Endothelial cell of umbilical vein (primary cell): ENCODE results near the gene TFDP2. TPM values are rescaled to one million over a fixed set of nuclear protein-coding genes. Genes with fewer than 3 reads are reported as not detected.

Experiments used
- BruUV-seq: library from RNA; stranded (reverse); fragments of 400-500 nt; replicated peaks from 2 replicates; lab custom pipeline; 2021; lab: Mats Ljungman, UMichigan
- CTCF ChIA-PET: fragments of 300-600, 350-600 bp; sonication (Branson Sonifier 250); formaldehyde crosslinking; loops from one replicate; lab custom pipeline; 2021; ENCODE audit warnings: antibody characterized with exemption, inconsistent platforms; lab: Charles Lee
- POLR2A ChIA-PET: fragments of 300-600, 350-600 bp; sonication (Branson Sonifier 250); formaldehyde crosslinking; loops from one replicate; lab custom pipeline; 2021; ENCODE audit warnings: antibody characterized with exemption, inconsistent platforms; lab: Charles Lee
- DNase-seq: peaks from one replicate; pipeline ENCODE4 v3.0.0-alpha.2; 2011; ENCODE audit warnings: low read depth, low spot score
- FAIRE-seq: peaks from 2 replicates; lab custom pipeline; 2011; peaks lifted over from hg19 to GRCh38; lab: Jason Lieb, UNC
- H2AFZ ChIP-seq: 2 replicates; pipeline ENCODE4 v1.6.0; 2012; ENCODE audit warnings: low read depth, low read length, control low read depth, inconsistent platforms
- H3K27ac ChIP-seq: 2 replicates; pipeline ENCODE4 v1.5.1; 2011; ENCODE audit warnings: low read depth, mild to moderate bottlenecking, control low read depth, low read length, moderate library complexity; ENCODE audit not compliant: insufficient read depth
- H3K27me3 ChIP-seq, 2 experiments: 2 replicates each; pipeline versions ENCODE4 v1.6.0 to v1.6.1; 2011; ENCODE audit warnings: low read length in 2 of 2, mixed read lengths in 1 of 2; ENCODE audit not compliant: control insufficient read depth in 2 of 2, insufficient read depth in 2 of 2
- H3K36me3 ChIP-seq, 2 experiments: 2 replicates in 1 of 2; 3 replicates in 1 of 2; pipeline ENCODE4 v1.5.1; 2011; ENCODE audit warnings: low read length in 2 of 2, mild to moderate bottlenecking in 1 of 2, moderate library complexity in 1 of 2; ENCODE audit not compliant: control insufficient read depth in 2 of 2, insufficient read depth in 2 of 2; ENCODE audit errors: extremely low read depth in 1 of 2
- H3K4me1 ChIP-seq: 3 replicates; pipeline ENCODE4 v1.5.1; 2011; ENCODE audit warnings: mild to moderate bottlenecking, low read length; ENCODE audit not compliant: control insufficient read depth, insufficient read depth; ENCODE audit errors: extremely low read depth
- H3K4me2 ChIP-seq: 2 replicates; pipeline ENCODE4 v1.6.1; 2011; ENCODE audit warnings: low read length, control low read depth, mixed read lengths; ENCODE audit not compliant: insufficient read depth
- H3K4me3 ChIP-seq, 3 experiments: fragments of 200-600 bp in 1 of 3; sonication (generic), shearing (Covaris generic) in 1 of 3; replicated peaks in 1 of 3; 2 replicates each; pipeline ENCODE4 v1.5.1; 2011 to 2016; ENCODE audit warnings: control low read depth in 3 of 3, low read length in 3 of 3, mild to moderate bottlenecking in 2 of 3, inconsistent platforms in 1 of 3, low read depth in 1 of 3, moderate library complexity in 1 of 3; ENCODE audit not compliant: insufficient read depth in 1 of 3
- H3K79me2 ChIP-seq: 2 replicates; pipeline ENCODE4 v1.6.0; 2012; ENCODE audit warnings: low read length, inconsistent platforms; ENCODE audit not compliant: control insufficient read depth, insufficient read depth
- H3K9ac ChIP-seq: replicated peaks from 2 replicates; pipeline ENCODE3; 2011; ENCODE audit warnings: low read length, control low read depth; ENCODE audit not compliant: insufficient read depth; ENCODE audit errors: extremely low read depth
- H3K9me1 ChIP-seq: replicated peaks from 3 replicates; pipeline ENCODE4 v1.6.0; 2011; ENCODE audit warnings: mild to moderate bottlenecking, low read length; ENCODE audit not compliant: control insufficient read depth, insufficient read depth; ENCODE audit errors: extremely low read depth
- H3K9me3 ChIP-seq: replicated peaks from 2 replicates; pipeline ENCODE4 v1.5.1; 2012; ENCODE audit warnings: low read length, inconsistent platforms; ENCODE audit not compliant: control insufficient read depth, insufficient read depth
- H4K20me1 ChIP-seq: replicated peaks from 2 replicates; pipeline ENCODE3; 2011; ENCODE audit warnings: mild to moderate bottlenecking, low read length; ENCODE audit not compliant: control insufficient read depth, insufficient read depth; ENCODE audit errors: extremely low read depth
- EZH2 ChIP-seq: IDR thresholded peaks from 2 replicates; pipeline ENCODE4 v1.6.1; 2012; ENCODE audit warnings: borderline replicate concordance, low read depth, mild to moderate bottlenecking, moderate library complexity, low read length, inconsistent platforms; ENCODE audit not compliant: severe bottlenecking
- GATA2 ChIP-seq: IDR thresholded peaks from 2 replicates; pipeline ENCODE4 v1.7.0; 2011; ENCODE audit warnings: low read depth, mild to moderate bottlenecking, moderate library complexity, mixed read lengths, low read length; ENCODE audit not compliant: insufficient read length, insufficient read depth
- JUN ChIP-seq: IDR thresholded peaks from 2 replicates; pipeline ENCODE4 v1.6.1; 2011; ENCODE audit warnings: borderline replicate concordance, low read depth; ENCODE audit not compliant: insufficient read length, insufficient read depth
- MYC ChIP-seq: IDR thresholded peaks from one replicate; pipeline ENCODE4 v1.6.1; 2011; ENCODE audit warnings: mild to moderate bottlenecking, low read depth, low read length
- POLR2AphosphoS5 ChIP-seq: IDR thresholded peaks from 2 replicates; pipeline ENCODE4 v1.6.1; 2012; ENCODE audit warnings: low read depth, mild to moderate bottlenecking, control low read depth, low read length, moderate library complexity; ENCODE audit not compliant: insufficient read depth
- dilution Hi-C: fragments of 300-500 bp; cut with MboI; formaldehyde crosslinking; loops from one replicate; pipeline ENCODE4 v1.15.0; 2019; ENCODE audit warnings: low sequenced_read_pairs; ENCODE audit not compliant: extremely low pct_ligation_motif_present
- intact Hi-C: fragments of 100-400 bp; cut with micrococcal nuclease; formaldehyde crosslinking; loops from one replicate; pipeline ENCODE4 v1.10.0; 2022
- polyA plus RNA-seq, 4 experiments: library from polyadenylated mRNA; depleted of rRNA in 3 of 4; stranded (reverse) in 3 of 4; unstranded in 1 of 4; fragments of >200 nt; gene quantifications; 2 replicates each; pipeline versions ENCODE4 v1.2.1 to v1.2.3, GENCODE V29; 2011 to 2012; ENCODE audit warnings: missing spikeins in 1 of 4
- total RNA-seq: library from RNA; stranded (reverse); gene quantifications from 2 replicates; pipeline ENCODE4 v1.2.3, GENCODE V29; 2021
- TF ChIP-seq, protein P1 (sequence below), 2 donors: IDR thresholded peaks; 1 replicate in 1 of 2; 2 replicates in 1 of 2; pipeline ENCODE4 v1.5.1; 2011; ENCODE audit warnings: low read length in 2 of 2, mild to moderate bottlenecking in 2 of 2, moderate library complexity in 2 of 2, control low read depth in 1 of 2, inconsistent platforms in 1 of 2, low read depth in 1 of 2; ENCODE audit not compliant: insufficient read depth in 1 of 2; ENCODE audit errors: extremely low read depth in 1 of 2

TFDP2 gene
- total and polyA plus RNA-seq, 2 donors (not counting 3 experiments of a cell fraction or from before 2014, with no cell fraction given): 8.5 to 21.5 TPM

DNA sequence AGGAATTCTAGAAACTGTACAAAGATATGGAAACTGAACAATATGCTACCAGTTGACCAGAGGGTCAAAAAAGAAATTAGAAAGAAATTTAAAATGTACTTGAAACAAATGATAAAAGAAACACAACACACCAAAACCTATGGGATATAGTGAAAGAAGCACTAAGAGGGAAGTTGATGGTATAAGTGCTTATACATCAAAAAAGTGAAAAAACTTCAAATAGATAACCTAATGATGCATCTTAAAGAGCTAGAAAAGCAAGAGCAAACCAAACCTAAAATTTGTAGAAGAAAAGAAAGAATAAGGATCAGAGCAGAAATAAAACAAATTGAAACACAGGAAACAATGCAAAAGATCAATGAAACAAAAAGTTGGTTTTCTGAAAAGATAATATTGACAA, 68.2 kb downstream of the TFDP2 start:
- H2AFZ ChIP-seq: no peak overlapping the region
- FAIRE-seq: no peak
- H3K79me2 ChIP-seq: no peaks in the 10 kb centered on the region
- BruUV-seq: no TSS peak
- intact Hi-C loops: no loop called here
- no peaks in the 10 kb centered on the region for H3K9me3 ChIP-seq
- H3K4me1 ChIP-seq: no peaks in the 10 kb centered on the region
- no peaks in the 10 kb centered on the region for H4K20me1 ChIP-seq
- no peaks in the 10 kb centered on the region for H3K9me1 ChIP-seq
- dilution Hi-C loops: no loop called here
- H3K27ac ChIP-seq: no peak overlapping the region
- H3K27me3 ChIP-seq: no peaks in the 10 kb centered on the region
- no peak overlapping the region for H3K4me3 ChIP-seq
- H3K4me2 ChIP-seq: no peak overlapping the region
- DNase-seq: no peak
- POLR2A ChIA-PET: no interaction called here
- CTCF ChIA-PET: no interaction called here
- no peak for TF ChIP-seq GATA2
- no peak for TF ChIP-seq EZH2
- TF ChIP-seq MYC: no peak
- no peak for TF ChIP-seq POLR2AphosphoS5
- TF ChIP-seq, protein P1, sequence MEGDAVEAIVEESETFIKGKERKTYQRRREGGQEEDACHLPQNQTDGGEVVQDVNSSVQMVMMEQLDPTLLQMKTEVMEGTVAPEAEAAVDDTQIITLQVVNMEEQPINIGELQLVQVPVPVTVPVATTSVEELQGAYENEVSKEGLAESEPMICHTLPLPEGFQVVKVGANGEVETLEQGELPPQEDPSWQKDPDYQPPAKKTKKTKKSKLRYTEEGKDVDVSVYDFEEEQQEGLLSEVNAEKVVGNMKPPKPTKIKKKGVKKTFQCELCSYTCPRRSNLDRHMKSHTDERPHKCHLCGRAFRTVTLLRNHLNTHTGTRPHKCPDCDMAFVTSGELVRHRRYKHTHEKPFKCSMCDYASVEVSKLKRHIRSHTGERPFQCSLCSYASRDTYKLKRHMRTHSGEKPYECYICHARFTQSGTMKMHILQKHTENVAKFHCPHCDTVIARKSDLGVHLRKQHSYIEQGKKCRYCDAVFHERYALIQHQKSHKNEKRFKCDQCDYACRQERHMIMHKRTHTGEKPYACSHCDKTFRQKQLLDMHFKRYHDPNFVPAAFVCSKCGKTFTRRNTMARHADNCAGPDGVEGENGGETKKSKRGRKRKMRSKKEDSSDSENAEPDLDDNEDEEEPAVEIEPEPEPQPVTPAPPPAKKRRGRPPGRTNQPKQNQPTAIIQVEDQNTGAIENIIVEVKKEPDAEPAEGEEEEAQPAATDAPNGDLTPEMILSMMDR (IDR thresholded peaks at IDR 0.05; ENCODE audit: extremely low read depth in 1 of 2, insufficient read depth in 1 of 2, low read depth in 1 of 2, low read length in 2 of 2): no peak
- no peak for TF ChIP-seq JUN
- H3K9ac ChIP-seq: no peak overlapping the region
- H3K36me3 ChIP-seq: no peaks in the 10 kb centered on the region
